ENCODE measurements around the gene MAP2. TPM values are rescaled to one million over a fixed set of nuclear protein-coding genes. Genes with fewer than 3 reads are reported as not detected.

Gene MAP2
- total and polyA plus RNA-seq, 12 donors, result 3.5 to 15.5 (median 5.5) TPM

GRCh38 chr2:209381091-209381490 is 42.8 kb upstream of the MAP2 start:
- Histone ChIP-seq H3K4me3 (no peak overlapping the region), H3K36me3 (no peaks in the 10 kb centered on the region), H3K27ac (no peak overlapping the region), H3K27me3 (no peaks in the 10 kb centered on the region), H3K4me1 (no peaks in the 10 kb centered on the region), H3K9me3 (peaks cover 0 to 21% (median 8%) of the 10 kb centered on the region in 11 donors)
- DNase-seq, result no peak
- TF ChIP-seq CTCF (IDR thresholded peaks at IDR 0.05), result no peak
- no peak for ATAC-seq
- WGBS, 2 donors, result 37 to 40% methylated on average over 3 of the region's 3 CpGs
- intact Hi-C loops (cut with DNase I), result no loop called here

- H3K36me3 ChIP-seq, result no peaks in the 10 kb centered on the region
- intact Hi-C loops (cut with DNase I), result no loop called here
- H3K9me3 ChIP-seq, result peaks cover 0 to 4% (median 0%) of the 10 kb centered on the region in 11 donors
- no peak for DNase-seq
- H3K27ac ChIP-seq, result no peak overlapping the region
- no peak overlapping the region for H3K4me3 ChIP-seq
- H3K27me3 ChIP-seq, result no peaks in the 10 kb centered on the region
- ATAC-seq, result no peak
- no peaks in the 10 kb centered on the region for H3K4me1 ChIP-seq
- no peak for TF ChIP-seq CTCF (IDR thresholded peaks at IDR 0.05)
These were observed 41.1 kb upstream of the MAP2 start for GRCh38 chr2:209382775-209383174.

GRCh38 chr2:209383212-209383611 is 40.6 kb upstream of the MAP2 start:
- no peak overlapping the region for H3K4me3 ChIP-seq
- TF ChIP-seq CTCF (IDR thresholded peaks at IDR 0.05), result no peak
- no peak for ATAC-seq

GRCh38 chr2:209387389-209387788 is 36.5 kb upstream of the MAP2 start:
- Histone ChIP-seq H3K4me3 (no peak overlapping the region), H3K9me3 (no peaks in the 10 kb centered on the region), H3K27ac (no peak overlapping the region), H3K4me1 (no peaks in the 10 kb centered on the region), H3K27me3 (no peaks in the 10 kb centered on the region), H3K36me3 (no peaks in the 10 kb centered on the region)
- DNase-seq (peak in 1 of 2 donors; percentile 6), ATAC-seq (no peak)
- TF ChIP-seq CTCF (IDR thresholded peaks at IDR 0.05), result no peak
- 97 to 98% methylated on average over 28 to 32 of the region's 34 CpGs for WGBS, 2 donors
- intact Hi-C loops (cut with DNase I), result no loop called here

More at GRCh38 chr2:209383212-209383611, 40.6 kb upstream of the MAP2 start:
- no peaks in the 10 kb centered on the region for H3K9me3 ChIP-seq
- DNase-seq, result no peak
- H3K27ac ChIP-seq, result no peak overlapping the region
- H3K4me1 ChIP-seq, result no peaks in the 10 kb centered on the region
- H3K36me3 ChIP-seq, result no peaks in the 10 kb centered on the region
- intact Hi-C loops (cut with DNase I), result no loop called here
- H3K27me3 ChIP-seq, result no peaks in the 10 kb centered on the region
